Measurements from ENCODE around the gene VPS16. TPM values are rescaled to one million over a fixed set of nuclear protein-coding genes. Genes with fewer than 3 reads are reported as not detected.

Gene VPS16
- polyA plus RNA-seq, 2 of the 4 experiments (the other 2 are of a cell fraction): 33.0 to 37.5 TPM

GRCh38 chr20:2873010-2873746 is 32.6 kb downstream of the VPS16 start, which contains the start of gene PTPRA (continued):
- TF ChIP-seq PBX3 (IDR thresholded peaks at IDR 0.05) (peak; percentile 83), E2F6 (IDR thresholded peaks at IDR 0.05; ENCODE audit: borderline replicate concordance, low read depth) (peak; percentile 51; the same call in 1 of the 2 replicates), BCL3 (IDR thresholded peaks at IDR 0.05) (peak; percentile 97; the same call in 2 of the 3 replicates), EHMT2 (IDR thresholded peaks at IDR 0.05; ENCODE audit: low read depth) (no peak), JUNB (IDR thresholded peaks at IDR 0.05) (no peak), RNF2 (IDR thresholded peaks at IDR 0.05; ENCODE audit: borderline replicate concordance, low read depth) (no peak), RFX5 (IDR thresholded peaks at IDR 0.05) (no peak; the same call in 1 of the 2 replicates), KDM5A (IDR thresholded peaks at IDR 0.05) (no peak), POLR2A (IDR thresholded peaks at IDR 0.05; ENCODE audit: low read length) (peak; percentile 98), HOXA7 (CRISPR knock-in tag; IDR thresholded peaks at IDR 0.05) (no peak), CHD2 (IDR thresholded peaks at IDR 0.05; ENCODE audit: low read length, partially characterized antibody) (no peak), ZC3H11A (IDR thresholded peaks at IDR 0.05) (no peak), CBX2 (IDR thresholded peaks at IDR 0.05; ENCODE audit: borderline replicate concordance, low read depth) (no peak), ZFP36 (IDR thresholded peaks at IDR 0.05; ENCODE audit: borderline replicate concordance, partially characterized antibody) (no peak), HOXB13 (CRISPR knock-in tag; IDR thresholded peaks at IDR 0.05; ENCODE audit: low read depth) (no peak), JUN (IDR thresholded peaks at IDR 0.05) (peak; percentile 91), CHD4 (IDR thresholded peaks at IDR 0.05; ENCODE audit: borderline replicate concordance) (peak; percentile 100), MAFK (IDR thresholded peaks at IDR 0.05; ENCODE audit: partially characterized antibody) (no peak), CTCF (IDR thresholded peaks at IDR 0.05) (no peak), MAX (IDR thresholded peaks at IDR 0.05) (no peak; the same call in 1 of the 2 replicates), MYC (IDR thresholded peaks at IDR 0.05; ENCODE audit: borderline replicate concordance, low read length) (peak; percentile 25; the same call in 1 of the 2 replicates), FOXS1 (CRISPR knock-in tag; IDR thresholded peaks at IDR 0.05) (no peak), BHLHE40 (IDR thresholded peaks at IDR 0.05; ENCODE audit: low read depth, low read length) (no peak), MAZ (IDR thresholded peaks at IDR 0.05; ENCODE audit: borderline replicate concordance, low read depth, low read length) (no peak), RCOR1 (IDR thresholded peaks at IDR 0.05; ENCODE audit: low read depth, low read length) (peak; percentile 76), ESRRA (IDR thresholded peaks at IDR 0.05; ENCODE audit: borderline replicate concordance, low read length) (no peak), ELK1 (IDR thresholded peaks at IDR 0.05; ENCODE audit: low read depth, low read length) (no peak), EP300 (IDR thresholded peaks at IDR 0.05) (no peak), NPAS2 (CRISPR knock-in tag; IDR thresholded peaks at IDR 0.05; ENCODE audit: borderline replicate concordance) (no peak), ATOH8 (CRISPR knock-in tag; IDR thresholded peaks at IDR 0.05; ENCODE audit: low read depth) (no peak), FOSL2 (IDR thresholded peaks at IDR 0.05) (no peak), FOSL2 (CRISPR knock-in tag; IDR thresholded peaks at IDR 0.05) (no peak), HOXB5 (CRISPR knock-in tag; IDR thresholded peaks at IDR 0.05) (peak; percentile 51; the same call in 1 of the 2 replicates)

Measured in A549 (cell line).